Measurements from ENCODE around the gene MRTFB.

DNA sequence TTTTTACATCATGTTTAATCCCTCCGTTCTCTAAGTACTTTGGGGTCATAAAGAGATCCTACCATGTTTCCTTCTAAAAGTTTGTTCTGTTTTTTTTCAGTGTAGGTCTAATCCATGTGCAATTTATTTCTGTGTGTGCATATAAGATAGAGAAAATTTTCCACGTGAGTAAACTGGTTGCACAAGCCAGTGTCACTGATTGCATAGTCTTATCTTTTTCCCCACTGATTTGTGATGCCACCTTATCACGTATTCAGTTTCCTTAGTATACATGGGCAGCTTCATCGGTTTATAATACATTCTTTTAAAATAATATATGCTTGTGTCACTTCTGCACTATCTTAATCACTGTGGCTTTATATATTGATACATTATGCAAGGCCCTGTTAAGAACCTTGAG lies 49.2 kb downstream of the MRTFB start:
- TF ChIP-seq, protein P1, sequence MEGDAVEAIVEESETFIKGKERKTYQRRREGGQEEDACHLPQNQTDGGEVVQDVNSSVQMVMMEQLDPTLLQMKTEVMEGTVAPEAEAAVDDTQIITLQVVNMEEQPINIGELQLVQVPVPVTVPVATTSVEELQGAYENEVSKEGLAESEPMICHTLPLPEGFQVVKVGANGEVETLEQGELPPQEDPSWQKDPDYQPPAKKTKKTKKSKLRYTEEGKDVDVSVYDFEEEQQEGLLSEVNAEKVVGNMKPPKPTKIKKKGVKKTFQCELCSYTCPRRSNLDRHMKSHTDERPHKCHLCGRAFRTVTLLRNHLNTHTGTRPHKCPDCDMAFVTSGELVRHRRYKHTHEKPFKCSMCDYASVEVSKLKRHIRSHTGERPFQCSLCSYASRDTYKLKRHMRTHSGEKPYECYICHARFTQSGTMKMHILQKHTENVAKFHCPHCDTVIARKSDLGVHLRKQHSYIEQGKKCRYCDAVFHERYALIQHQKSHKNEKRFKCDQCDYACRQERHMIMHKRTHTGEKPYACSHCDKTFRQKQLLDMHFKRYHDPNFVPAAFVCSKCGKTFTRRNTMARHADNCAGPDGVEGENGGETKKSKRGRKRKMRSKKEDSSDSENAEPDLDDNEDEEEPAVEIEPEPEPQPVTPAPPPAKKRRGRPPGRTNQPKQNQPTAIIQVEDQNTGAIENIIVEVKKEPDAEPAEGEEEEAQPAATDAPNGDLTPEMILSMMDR (IDR thresholded peaks at IDR 0.05; ENCODE audit: low read depth, low read length): no peak
- no peak for TF ChIP-seq EZH2phosphoT487 (IDR thresholded peaks at IDR 0.05; ENCODE audit: low read depth)
